Activated CD4-positive, alpha-beta T cell treated with anti-CD3 and anti-CD28 coated beads for 48 hours (primary cell): ENCODE results near the gene PLXNA3.
"Not testable (repeated sequence)": the region's sequence is repeated elsewhere in the genome, so short reads cannot be mapped to it uniquely, and the experiment has no call there.

Experiments used
- DNase-seq: peaks from one replicate; pipeline ENCODE4 v3.0.0-alpha.2; 2020

PLXNA3 gene

GRCh38 chrX:154481911-154482601, 24.0 kb downstream of the PLXNA3 start:
- DNase-seq: no peak

- no peak for DNase-seq
Measured at GRCh38 chrX:154482786-154483185, 24.7 kb downstream of the PLXNA3 start.

DNA sequence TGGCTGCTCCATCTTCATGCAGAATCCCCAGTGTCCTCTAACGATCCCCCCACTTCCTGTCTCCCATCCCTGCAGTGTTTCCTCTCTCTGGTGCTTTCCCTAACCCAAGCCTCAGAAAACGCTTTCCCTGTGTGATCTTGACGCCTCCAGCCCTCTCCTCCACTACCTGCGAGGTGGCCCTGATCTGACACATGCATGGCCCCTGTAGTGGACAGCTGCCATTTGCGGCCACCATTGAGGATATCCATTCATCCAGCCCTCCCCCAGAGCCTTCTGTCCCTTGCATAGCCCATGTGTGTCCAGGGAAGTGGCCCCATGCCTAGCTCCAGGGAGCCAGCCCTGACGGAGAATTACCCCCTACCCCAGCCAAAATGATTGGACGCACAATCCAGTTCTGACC, 25.2 kb downstream of the PLXNA3 start:
- DNase-seq: no peak

DNA sequence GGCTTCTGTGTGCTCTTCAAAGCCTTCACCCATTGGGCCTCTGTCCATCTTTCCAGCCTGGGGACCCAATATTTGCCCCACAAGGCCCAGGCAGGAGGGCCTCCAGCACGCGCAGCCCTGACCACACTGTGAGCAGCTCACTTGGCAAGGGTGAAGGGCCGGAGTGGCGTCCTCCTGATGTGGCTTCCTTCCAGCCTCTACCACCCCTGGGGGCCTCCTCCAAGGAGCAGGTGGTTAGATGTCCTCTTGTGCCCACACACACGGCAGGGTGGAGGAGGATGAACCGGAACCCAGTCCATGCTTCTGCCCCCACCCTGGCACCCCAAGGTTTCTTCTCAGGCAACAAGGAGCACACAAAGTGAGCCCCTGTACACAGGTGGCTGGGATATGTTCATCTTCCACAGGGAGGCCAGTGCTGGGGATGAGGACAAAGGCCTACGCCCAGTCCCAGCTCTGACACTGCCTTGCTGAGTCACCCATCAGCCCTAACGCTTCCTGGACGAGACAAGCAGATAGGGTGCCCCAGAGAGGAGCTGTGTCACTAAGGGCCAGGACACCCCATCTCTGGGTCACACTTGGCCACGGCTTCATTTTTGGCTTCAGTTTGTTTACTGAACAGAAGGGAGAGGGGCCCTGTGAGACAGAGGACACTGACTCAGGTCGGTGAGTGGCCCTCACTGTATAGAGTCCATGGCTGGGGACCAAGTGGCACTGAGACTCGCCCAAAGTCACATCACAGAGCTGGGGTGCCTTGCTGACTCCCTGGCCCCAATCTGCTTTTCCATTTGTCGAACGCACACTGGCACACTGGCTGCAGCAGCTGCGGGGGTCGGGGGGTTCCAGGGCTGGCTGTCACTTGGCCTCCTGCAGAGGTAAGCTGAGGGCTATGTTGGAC, 26.4 kb downstream of the PLXNA3 start:
- no peak for DNase-seq

- DNase-seq: no peak
Measured at GRCh38 chrX:154485150-154486051, 27.3 kb downstream of the PLXNA3 start.

GRCh38 chrX:154486052-154486395, 27.9 kb downstream of the PLXNA3 start:
- peak; percentile 43 for DNase-seq

DNA sequence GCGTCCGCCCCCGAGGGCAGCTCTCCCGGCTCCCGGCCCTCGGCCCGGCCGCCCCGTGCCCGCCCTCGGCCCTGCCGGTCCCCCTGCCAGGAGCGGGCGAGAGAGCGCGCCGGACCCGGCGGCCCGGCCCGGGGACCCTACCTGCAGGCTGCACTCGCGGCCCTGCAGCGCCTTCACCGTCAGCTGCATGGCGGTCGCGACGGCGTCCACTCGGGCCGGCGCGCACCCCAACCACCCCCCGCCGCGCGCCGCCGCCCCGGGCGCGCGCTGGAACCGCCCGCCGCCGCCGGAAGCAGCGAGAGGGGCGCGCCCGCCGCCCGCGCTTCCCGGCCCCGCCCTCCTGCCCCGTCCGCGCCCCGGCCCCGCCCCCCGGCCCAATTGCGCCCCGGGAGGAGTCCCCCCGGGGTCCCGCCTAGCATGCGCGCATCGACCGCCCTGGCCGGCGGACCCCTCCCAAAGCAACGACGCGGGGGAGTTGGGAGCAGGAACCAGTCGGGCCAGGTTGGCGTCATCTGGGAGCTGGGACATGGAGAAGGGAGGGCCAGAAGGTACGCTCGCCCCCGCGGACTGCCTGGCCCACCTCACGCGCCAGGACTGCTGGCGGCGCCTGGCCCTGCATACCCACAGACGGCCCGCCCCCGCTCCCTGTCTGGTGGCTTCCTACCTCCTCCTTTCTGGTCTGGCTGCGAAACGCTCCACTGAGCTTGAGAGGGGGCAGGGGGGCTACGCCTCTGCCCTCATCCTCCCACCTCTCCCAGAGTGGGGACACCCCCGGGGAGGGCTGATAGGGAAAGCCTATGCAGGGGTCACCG, 28.5 kb downstream of the PLXNA3 start, which contains the start of gene UBL4A:
Gene UBL4A (minus strand): TSS at position 220 of the 812 bp plus-strand sequence. CDS start 31 bp downstream, at position 189.
- peak; percentile 57 for DNase-seq

DNA sequence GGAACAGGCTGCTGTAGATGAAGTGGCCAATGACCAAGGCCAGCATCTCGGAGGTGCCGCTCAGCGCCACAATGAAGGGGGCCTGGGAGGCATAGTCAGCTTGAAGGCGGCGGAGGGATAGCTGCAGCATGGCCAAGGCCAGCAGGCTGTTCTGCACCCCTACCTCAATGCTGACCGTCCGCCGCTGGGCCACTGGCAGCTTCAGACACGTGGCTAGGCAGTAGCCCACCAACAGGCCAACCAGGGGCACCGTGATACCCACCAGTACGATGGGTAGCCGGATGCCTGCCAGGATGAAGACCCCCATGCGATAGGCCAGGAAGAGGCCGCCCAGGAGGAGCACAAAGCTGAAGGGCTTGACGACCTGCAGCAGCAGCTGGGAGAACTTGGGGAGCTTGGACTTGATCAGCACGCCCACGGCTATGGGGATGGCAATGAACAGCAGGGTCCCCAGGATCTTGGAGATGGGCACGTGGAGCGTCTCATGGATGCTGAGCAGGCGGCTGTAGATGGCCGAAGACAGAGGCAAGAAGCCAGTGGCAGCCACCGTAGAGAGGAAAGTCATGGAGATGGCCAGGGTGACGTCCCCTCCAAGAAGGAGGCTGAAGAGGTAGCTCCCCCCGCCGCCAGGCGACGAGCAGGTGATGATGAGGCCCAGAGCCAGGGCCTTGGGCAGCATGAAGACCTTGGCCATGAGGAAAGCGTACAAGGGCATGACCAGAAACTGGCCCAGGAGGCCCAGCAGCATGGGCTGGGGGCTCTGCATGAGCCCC, 29.6 kb downstream of the PLXNA3 start:
- no peak for DNase-seq

- DNase-seq: no peak
Measured at GRCh38 chrX:154488336-154489075, 30.4 kb downstream of the PLXNA3 start.

DNA sequence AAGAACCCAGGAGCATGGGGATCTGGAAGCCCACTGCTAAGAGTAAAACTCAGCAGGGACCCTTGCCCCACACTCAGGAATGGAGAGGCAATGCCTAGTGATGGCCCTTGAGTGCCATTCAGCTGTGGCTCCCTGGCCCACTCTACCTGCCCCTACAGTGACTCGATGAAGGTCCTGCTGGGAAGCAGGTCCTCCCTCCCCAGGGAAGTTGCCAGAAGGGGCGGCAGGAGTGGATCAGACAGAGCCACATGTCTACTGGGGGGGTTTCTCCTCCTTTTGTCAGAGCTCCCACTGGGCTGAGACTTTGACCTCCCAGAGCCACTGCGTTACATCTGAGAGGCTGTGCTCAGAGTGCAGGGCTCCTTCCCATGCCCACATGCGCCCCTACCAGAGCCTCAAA, 31.1 kb downstream of the PLXNA3 start:
- no peak for DNase-seq

GRCh38 chrX:154490021-154490413, 31.9 kb downstream of the PLXNA3 start:
- peak; percentile 45 for DNase-seq

DNA sequence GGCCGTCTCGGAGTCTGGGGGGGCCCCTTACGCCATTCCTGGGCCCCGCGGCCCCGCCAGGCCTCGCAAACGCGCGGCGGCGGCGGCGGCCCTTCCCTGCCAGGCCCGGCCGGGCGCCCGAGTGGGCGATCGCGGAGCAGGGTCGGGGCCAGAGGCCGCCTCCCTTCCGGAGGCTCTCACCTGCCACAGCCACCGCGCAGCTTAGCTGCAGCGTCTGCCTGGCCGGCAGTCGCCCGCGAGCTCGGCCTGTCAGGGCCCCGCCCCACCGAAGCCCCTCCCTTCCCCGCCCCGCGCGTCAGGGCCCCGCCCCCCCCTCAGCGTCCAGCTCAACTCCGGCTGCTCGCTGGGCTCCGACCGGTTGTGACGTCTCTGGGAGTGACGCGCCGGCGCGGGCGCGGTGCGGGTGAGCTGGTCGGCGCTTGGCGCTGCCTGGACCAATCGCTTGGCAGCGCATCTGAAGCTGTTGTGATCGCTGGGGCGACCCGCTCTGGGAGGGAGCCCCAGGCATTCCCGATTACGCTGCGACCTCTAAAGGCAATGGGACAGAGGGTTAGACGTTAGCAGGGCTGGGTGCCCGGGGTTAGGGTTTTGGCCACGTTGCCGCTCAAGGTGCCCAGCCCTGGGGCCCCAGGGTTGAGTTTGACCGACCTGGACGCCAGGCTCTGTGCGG, 32.5 kb downstream of the PLXNA3 start, which contains the start of gene SLC10A3:
Gene SLC10A3 (minus strand): TSS at position 216 of the 670 bp plus-strand sequence. CDS start 1,689 bp downstream, outside the sequence.
- DNase-seq: peak; percentile 91

- DNase-seq: no peak
Measured at GRCh38 chrX:154494715-154495114, 36.6 kb downstream of the PLXNA3 start.

GRCh38 chrX:154495472-154495922, 37.4 kb downstream of the PLXNA3 start:
- no peak for DNase-seq

- DNase-seq: not testable (repeated sequence)
Measured at GRCh38 chrX:154496591-154497137, 38.6 kb downstream of the PLXNA3 start.

DNA sequence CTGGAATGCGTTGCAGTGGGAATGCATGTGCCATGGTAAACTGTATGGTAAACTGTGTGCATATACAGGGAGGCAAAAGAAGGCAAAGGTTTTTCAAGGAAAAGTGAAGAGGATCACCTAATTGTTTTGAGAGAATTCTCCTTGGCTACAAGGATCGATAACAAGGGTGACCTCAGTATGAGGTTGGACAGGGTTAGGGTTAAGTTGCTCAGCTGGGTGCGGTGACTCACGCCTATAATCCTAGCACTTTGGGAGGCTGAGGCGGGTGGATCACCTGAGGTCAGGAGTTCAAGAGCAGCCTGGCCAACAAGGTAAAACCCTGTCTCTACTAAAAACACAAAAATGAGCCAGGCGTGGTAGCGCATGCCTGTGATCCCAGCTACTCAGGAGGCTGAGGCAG, 43.3 kb downstream of the PLXNA3 start:
- DNase-seq: not testable (repeated sequence)

DNA sequence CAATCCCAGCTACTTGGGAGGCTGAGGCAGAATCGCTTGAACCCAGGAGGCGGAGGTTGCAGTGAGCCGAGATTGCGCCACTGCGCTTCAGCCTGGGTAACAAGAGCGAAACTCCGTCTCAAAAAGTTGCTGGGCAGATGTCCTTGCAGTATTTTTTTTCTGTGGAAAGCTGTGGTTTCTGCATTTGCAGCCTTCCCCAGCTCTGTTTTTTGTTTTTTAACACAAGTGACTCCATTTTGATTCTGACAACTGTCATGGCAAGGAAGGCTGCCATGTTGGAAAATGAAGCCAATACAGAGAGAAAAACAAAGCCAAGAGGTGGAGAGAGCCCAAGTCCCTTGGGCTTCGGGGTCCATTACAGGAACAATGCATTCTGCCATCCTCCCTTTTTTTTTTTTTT, 44.0 kb downstream of the PLXNA3 start:
- DNase-seq: no peak

DNA sequence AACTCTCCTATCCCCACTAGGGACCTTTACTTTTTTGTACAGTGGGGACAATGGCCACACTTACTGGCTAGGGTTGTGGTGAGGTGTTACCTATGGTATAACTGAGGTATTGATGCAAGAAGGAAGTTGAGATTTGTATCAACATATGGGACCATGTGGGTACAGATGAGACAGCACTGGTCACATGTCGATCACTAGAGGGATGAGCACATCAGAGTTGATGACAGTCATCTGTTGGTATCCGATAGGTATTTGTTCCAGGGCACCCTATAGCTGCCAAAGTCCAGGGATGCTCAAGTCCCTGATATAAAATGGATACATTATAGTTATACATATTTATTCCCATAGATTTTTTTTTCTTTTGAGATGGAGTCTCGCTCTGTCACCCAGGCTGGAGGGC, 44.9 kb downstream of the PLXNA3 start:
- no peak for DNase-seq

- DNase-seq: no peak
Measured at GRCh38 chrX:154505734-154506133, 47.7 kb downstream of the PLXNA3 start.
